ENCODE data around the gene TNF.

DNA sequence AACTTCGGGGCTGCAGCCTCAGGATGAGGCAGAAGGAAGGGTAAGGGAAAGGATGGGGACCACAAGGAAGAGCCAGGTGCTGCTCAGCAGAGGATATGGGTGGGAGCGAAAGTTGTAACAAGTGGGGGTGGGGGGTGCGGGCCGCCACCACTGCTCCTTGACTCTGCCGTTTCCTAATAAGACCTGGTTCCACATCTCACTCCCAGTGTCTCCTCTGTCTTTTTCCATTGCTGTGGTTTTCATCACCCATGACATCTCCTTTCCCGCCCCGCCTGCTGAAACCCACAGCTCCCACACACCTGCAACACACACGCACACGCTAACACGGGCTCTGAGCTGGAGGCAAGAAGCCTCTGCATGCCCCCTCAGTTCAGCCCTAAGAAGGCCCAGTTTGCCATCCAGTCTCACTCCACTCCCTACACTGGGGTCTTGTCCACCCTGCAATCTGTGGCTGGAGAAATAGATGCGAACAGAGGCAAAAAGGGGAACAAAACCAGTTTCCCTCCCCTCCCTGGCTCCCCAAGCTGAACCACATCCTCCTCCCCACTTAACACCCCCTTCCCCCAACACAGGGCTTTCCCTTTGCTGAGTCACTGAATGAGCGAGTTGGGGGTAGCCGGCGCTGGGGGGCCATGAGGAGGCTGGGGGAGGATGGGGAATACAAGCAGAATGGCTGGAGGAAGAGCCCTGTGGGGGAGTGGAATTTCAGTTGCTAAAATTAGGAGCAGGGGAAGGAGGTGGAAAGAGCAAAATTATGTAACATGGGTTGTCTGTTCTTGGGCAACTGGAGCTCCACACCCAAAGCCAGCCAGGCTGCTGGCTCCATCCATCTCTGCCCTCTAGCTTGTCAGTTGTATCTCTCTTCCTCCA lies 16.5 kb upstream of the TNF start:
- TF ChIP-seq, protein P1, sequence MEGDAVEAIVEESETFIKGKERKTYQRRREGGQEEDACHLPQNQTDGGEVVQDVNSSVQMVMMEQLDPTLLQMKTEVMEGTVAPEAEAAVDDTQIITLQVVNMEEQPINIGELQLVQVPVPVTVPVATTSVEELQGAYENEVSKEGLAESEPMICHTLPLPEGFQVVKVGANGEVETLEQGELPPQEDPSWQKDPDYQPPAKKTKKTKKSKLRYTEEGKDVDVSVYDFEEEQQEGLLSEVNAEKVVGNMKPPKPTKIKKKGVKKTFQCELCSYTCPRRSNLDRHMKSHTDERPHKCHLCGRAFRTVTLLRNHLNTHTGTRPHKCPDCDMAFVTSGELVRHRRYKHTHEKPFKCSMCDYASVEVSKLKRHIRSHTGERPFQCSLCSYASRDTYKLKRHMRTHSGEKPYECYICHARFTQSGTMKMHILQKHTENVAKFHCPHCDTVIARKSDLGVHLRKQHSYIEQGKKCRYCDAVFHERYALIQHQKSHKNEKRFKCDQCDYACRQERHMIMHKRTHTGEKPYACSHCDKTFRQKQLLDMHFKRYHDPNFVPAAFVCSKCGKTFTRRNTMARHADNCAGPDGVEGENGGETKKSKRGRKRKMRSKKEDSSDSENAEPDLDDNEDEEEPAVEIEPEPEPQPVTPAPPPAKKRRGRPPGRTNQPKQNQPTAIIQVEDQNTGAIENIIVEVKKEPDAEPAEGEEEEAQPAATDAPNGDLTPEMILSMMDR (IDR thresholded peaks at IDR 0.05): no peak
- no peak for TF ChIP-seq POLR2A (IDR thresholded peaks at IDR 0.05)
